HUES6 (cell line): Measurements from ENCODE around the gene WRNIP1.

Experiments used
- H3K27ac ChIP-seq: 2 replicates; pipeline ENCODE4 v1.7.0; 2013; ENCODE audit warnings: low read depth, mild to moderate bottlenecking, low read length, inconsistent platforms
- H3K27me3 ChIP-seq: 2 replicates; pipeline ENCODE4 v1.6.1; 2013; ENCODE audit warnings: low read length; ENCODE audit not compliant: control insufficient read depth, insufficient read depth
- H3K36me3 ChIP-seq: 2 replicates; pipeline ENCODE4 v1.6.1; 2013; ENCODE audit warnings: low read length; ENCODE audit not compliant: control insufficient read depth, insufficient read depth
- H3K4me1 ChIP-seq: 2 replicates; pipeline ENCODE4 v1.6.1; 2013; ENCODE audit warnings: low read length; ENCODE audit not compliant: control insufficient read depth, insufficient read depth
- H3K4me3 ChIP-seq: 2 replicates; pipeline ENCODE4 v1.5.1; 2013; ENCODE audit warnings: low read depth, low read length
- H3K9ac ChIP-seq: one replicate; pipeline ENCODE4 v1.6.1; 2013; ENCODE audit warnings: mild to moderate bottlenecking, low read length
- H3K9me3 ChIP-seq: 2 replicates; pipeline ENCODE4 v1.6.1; 2013; ENCODE audit warnings: low read depth, low read length; ENCODE audit not compliant: control insufficient read depth, insufficient read depth

Gene WRNIP1

GRCh38 chr6:2773449-2773848 is 8.3 kb downstream of the WRNIP1 start:
- H3K36me3 ChIP-seq = peaks cover 61% of the 10 kb centered on the region
- H3K4me1 ChIP-seq = peaks cover 15% of the 10 kb centered on the region
- no peaks in the 10 kb centered on the region for H3K9me3 ChIP-seq

GRCh38 chr6:2775003-2775402 is 9.8 kb downstream of the WRNIP1 start:
- Histone ChIP-seq H3K9me3 (no peaks in the 10 kb centered on the region), H3K9ac (no peak overlapping the region), H3K27ac (no peak overlapping the region), H3K4me1 (peaks cover 5% of the 10 kb centered on the region), H3K27me3 (no peaks in the 10 kb centered on the region), H3K4me3 (no peak overlapping the region), H3K36me3 (peaks cover 75% of the 10 kb centered on the region)

More at GRCh38 chr6:2773449-2773848, 8.3 kb downstream of the WRNIP1 start:
- no peak overlapping the region for H3K4me3 ChIP-seq
- no peak overlapping the region for H3K27ac ChIP-seq
- no peak overlapping the region for H3K9ac ChIP-seq
- H3K27me3 ChIP-seq = no peaks in the 10 kb centered on the region

GRCh38 chr6:2777249-2777648 is 12.1 kb downstream of the WRNIP1 start:
- H3K9ac ChIP-seq = no peak overlapping the region
- peaks cover 81% of the 10 kb centered on the region for H3K36me3 ChIP-seq
- no peak overlapping the region for H3K27ac ChIP-seq
- H3K9me3 ChIP-seq = no peaks in the 10 kb centered on the region
- H3K4me1 ChIP-seq = no peaks in the 10 kb centered on the region
- no peak overlapping the region for H3K4me3 ChIP-seq
- H3K27me3 ChIP-seq = no peaks in the 10 kb centered on the region

- no peak overlapping the region for H3K27ac ChIP-seq
- no peaks in the 10 kb centered on the region for H3K27me3 ChIP-seq
- H3K4me1 ChIP-seq = peaks cover 3% of the 10 kb centered on the region
- no peak overlapping the region for H3K4me3 ChIP-seq
- no peak overlapping the region for H3K9ac ChIP-seq
- no peaks in the 10 kb centered on the region for H3K9me3 ChIP-seq
- peaks cover 73% of the 10 kb centered on the region for H3K36me3 ChIP-seq
Measured at GRCh38 chr6:2780102-2780737, 15.0 kb downstream of the WRNIP1 start.

- H3K4me1 ChIP-seq = peaks cover 3% of the 10 kb centered on the region
- H3K4me3 ChIP-seq = no peak overlapping the region
- no peak overlapping the region for H3K9ac ChIP-seq
- no peaks in the 10 kb centered on the region for H3K9me3 ChIP-seq
- H3K27ac ChIP-seq = no peak overlapping the region
- no peaks in the 10 kb centered on the region for H3K27me3 ChIP-seq
- peaks cover 72% of the 10 kb centered on the region for H3K36me3 ChIP-seq
Measured at GRCh38 chr6:2781685-2782355, 16.6 kb downstream of the WRNIP1 start.

GRCh38 chr6:2782356-2782708 is 17.1 kb downstream of the WRNIP1 start:
- no peak overlapping the region for H3K9ac ChIP-seq
- H3K27ac ChIP-seq = no peak overlapping the region
- peaks cover 3% of the 10 kb centered on the region for H3K4me1 ChIP-seq
- no peak overlapping the region for H3K4me3 ChIP-seq
- peaks cover 70% of the 10 kb centered on the region for H3K36me3 ChIP-seq
- H3K27me3 ChIP-seq = no peaks in the 10 kb centered on the region
- no peaks in the 10 kb centered on the region for H3K9me3 ChIP-seq

GRCh38 chr6:2782825-2783187 is 17.6 kb downstream of the WRNIP1 start:
- Histone ChIP-seq H3K4me1 (peaks cover 3% of the 10 kb centered on the region), H3K27me3 (no peaks in the 10 kb centered on the region), H3K9me3 (no peaks in the 10 kb centered on the region), H3K27ac (no peak overlapping the region), H3K4me3 (no peak overlapping the region), H3K36me3 (peaks cover 67% of the 10 kb centered on the region), H3K9ac (no peak overlapping the region)

GRCh38 chr6:2783188-2783963 is 18.2 kb downstream of the WRNIP1 start:
- Histone ChIP-seq H3K36me3 (peaks cover 68% of the 10 kb centered on the region), H3K9ac (no peak overlapping the region), H3K4me3 (no peak overlapping the region), H3K4me1 (peaks cover 3% of the 10 kb centered on the region), H3K27ac (no peak overlapping the region), H3K9me3 (no peaks in the 10 kb centered on the region), H3K27me3 (no peaks in the 10 kb centered on the region)

- H3K4me1 ChIP-seq = peaks cover 3% of the 10 kb centered on the region
- no peak overlapping the region for H3K27ac ChIP-seq
- H3K27me3 ChIP-seq = no peaks in the 10 kb centered on the region
- peaks cover 63% of the 10 kb centered on the region for H3K36me3 ChIP-seq
- no peaks in the 10 kb centered on the region for H3K9me3 ChIP-seq
- no peak overlapping the region for H3K9ac ChIP-seq
- H3K4me3 ChIP-seq = no peak overlapping the region
Measured at GRCh38 chr6:2784061-2784460, 18.9 kb downstream of the WRNIP1 start.

GRCh38 chr6:2784930-2785329 is 19.7 kb downstream of the WRNIP1 start:
- Histone ChIP-seq H3K27me3 (no peaks in the 10 kb centered on the region), H3K9ac (no peak overlapping the region), H3K4me1 (peaks cover 3% of the 10 kb centered on the region), H3K27ac (no peak overlapping the region), H3K9me3 (no peaks in the 10 kb centered on the region), H3K36me3 (peaks cover 55% of the 10 kb centered on the region), H3K4me3 (no peak overlapping the region)

- H3K4me3 ChIP-seq = no peak overlapping the region
- no peak overlapping the region for H3K9ac ChIP-seq
- peaks cover 41% of the 10 kb centered on the region for H3K36me3 ChIP-seq
- H3K27me3 ChIP-seq = no peaks in the 10 kb centered on the region
- no peak overlapping the region for H3K27ac ChIP-seq
- H3K4me1 ChIP-seq = peaks cover 9% of the 10 kb centered on the region
- no peaks in the 10 kb centered on the region for H3K9me3 ChIP-seq
Measured at GRCh38 chr6:2786269-2786668, 21.1 kb downstream of the WRNIP1 start.
